Activated CD4-positive, CD25-positive, alpha-beta regulatory T cell treated with anti-CD3 and anti-CD28 coated beads, Interleukin-2, amount 50 U/mL, for 72 hours (primary cell): ENCODE measurements around the gene CEP72.
"Not testable (repeated sequence)": the region's sequence is repeated elsewhere in the genome, so short reads cannot be mapped to it uniquely, and the experiment has no call there.

Experiments
- DNase-seq: peaks from one replicate; pipeline ENCODE4 v3.0.0; 2021

The CEP72 gene

DNA sequence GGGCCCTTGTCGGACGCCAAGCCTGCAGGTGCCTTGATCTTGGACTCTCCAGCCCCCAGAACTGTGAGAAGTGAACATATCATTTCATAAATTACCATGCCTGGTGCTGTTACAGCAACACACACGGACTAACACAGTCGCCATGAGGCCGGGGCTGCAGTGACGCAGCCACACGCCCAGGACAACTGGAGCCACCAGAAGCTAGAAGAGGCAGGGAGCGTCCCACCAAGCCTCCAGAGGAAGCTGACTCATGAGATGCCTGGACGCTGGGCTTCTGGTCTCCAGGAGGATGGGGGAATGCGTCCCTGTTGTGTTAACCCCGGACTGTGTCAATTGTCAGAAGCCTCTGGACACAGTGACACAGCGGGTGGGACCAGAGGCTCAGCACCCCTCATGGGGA lies 74.8 kb downstream of the CEP72 start:
- not testable (repeated sequence) for DNase-seq

DNA sequence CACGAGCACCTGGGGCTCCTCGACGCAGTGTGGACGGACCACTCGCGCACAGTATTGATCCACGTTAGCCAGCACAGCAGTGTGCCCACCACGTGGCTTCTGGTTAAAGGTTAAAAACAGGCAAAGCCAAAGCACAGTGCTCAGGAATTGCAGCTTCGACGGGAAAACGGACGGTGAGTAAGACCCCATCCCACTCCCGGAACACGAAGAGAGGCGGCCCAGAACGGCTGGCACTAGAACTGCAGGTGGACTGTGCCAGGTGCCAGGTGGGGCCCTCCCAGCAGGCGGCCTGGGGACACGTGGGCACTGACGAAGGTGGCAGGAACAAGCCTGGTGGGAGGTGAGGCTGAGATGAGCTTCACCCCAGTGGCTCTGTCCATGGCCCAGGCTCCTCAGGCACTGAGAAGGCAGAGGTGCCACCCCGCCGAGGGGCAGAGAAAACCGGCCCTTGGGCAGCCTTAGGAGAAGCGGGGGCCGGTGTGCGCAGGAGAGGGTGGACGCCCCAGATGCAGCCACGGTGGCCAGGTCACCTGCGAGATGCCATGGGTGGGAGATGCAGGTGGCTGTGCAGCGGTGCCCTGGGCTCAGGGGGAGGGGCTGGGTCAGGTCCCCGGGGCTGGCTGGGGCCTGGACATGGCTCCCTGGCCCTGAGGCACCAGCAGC lies 76.3 kb downstream of the CEP72 start:
- DNase-seq = not testable (repeated sequence)

DNA sequence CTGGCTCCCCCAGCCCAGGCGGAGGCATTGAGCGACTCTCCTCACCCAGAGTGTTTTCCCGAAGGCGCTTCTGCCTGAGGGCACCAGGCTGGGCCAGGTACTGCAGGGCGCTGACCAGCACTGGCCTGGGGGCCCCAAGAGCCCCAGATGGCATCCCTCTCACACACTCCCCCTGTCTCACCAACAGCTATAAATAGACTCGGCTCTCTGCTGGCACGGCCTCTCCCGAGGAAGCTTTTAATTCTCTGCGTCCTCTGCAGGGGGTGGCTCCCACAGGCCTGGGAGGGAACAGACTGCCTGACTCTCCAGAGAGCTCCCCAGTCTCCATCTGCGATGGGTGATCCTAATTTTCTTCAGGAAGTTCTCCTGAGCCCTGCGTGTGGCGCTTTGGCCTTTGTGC lies 78.2 kb downstream of the CEP72 start:
- DNase-seq = not testable (repeated sequence)

DNA sequence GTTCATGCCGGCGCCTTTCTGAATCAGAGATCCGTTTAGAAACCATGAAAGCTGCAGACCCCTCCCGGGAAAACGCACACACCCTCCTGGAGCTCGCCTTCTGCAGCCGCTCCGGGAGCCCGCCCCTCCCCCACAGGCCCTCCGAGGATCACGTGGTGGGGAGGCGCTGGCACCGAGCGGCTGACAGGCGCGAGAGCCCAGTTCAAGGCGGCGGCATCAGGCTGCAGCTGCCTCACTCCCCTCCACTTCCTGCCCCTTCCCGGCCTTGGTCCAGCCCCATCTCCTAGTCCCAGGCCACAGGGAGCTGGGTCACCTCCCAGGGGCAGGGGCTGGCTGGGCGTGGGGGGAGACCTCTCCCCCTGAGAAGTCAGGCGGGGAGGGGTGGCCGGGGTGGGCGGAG lies 78.9 kb downstream of the CEP72 start:
- not testable (repeated sequence) for DNase-seq

GRCh38 chr5:691817-692528 lies 79.8 kb downstream of the CEP72 start:
- no peak for DNase-seq

- not testable (repeated sequence) for DNase-seq
Measured at GRCh38 chr5:692529-693041, 80.4 kb downstream of the CEP72 start.

DNA sequence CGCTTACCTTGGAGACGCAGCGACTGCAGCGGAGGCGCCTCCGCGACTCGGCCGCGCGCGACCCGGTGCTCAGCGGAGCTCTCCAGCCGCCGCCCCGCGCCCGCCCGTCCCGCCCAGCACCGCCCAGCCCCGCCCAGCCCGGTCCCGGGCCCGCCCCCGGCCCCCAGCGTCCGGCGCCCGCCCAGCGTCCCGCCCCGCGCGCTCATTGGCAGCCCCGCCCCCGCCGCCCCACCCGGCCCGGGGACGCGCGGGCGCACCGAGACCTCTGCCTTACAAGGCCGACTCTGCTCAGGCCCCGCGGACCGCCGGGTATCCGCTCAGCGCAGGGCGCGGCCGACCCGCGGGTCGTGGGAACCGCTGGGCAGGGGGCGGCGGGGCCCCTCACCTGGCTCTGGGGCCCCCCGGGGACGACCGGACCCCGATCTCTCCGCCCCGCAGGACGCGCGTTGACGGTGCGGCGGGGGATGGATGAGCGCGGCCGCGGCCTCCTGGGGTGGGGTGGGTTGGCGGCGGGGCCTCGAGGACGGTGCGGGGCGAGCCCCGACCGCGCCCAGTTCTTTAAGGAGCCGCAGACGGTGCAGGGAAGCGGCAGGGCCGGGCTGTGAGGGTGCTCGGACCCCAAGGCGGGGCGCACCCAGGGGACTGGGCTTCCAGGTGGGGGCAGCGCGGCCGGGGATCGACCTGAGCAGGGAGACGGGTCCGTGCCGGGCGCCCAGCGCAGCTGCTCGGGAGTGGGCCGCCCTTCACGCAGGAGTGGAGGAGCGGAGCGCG lies 81.3 kb downstream of the CEP72 start, which contains the start of gene TPPP:
TSS of gene TPPP (minus strand) at position 82 of the 771 bp plus-strand sequence. CDS start 15,292 bp downstream, outside the sequence.
- DNase-seq = peak; percentile 70

GRCh38 chr5:694042-694431 lies 81.9 kb downstream of the CEP72 start:
- DNase-seq = not testable (repeated sequence)

- DNase-seq = not testable (repeated sequence)
Measured at GRCh38 chr5:695475-695874, 83.3 kb downstream of the CEP72 start.

- not testable (repeated sequence) for DNase-seq
Measured at GRCh38 chr5:696191-696590, 84.1 kb downstream of the CEP72 start.

- not testable (repeated sequence) for DNase-seq
Measured at GRCh38 chr5:696753-697702, 84.9 kb downstream of the CEP72 start.
